OCI-LY1 (cell line): Measurements from ENCODE around the gene HSD3B2.

ENCODE experiments used
- H2AFZ ChIP-seq: fragments of 200-600 bp; sonication (generic), shearing (Covaris generic); 2 replicates; pipeline ENCODE4 v1.6.0; 2014; ENCODE audit warnings: antibody characterized with exemption, mild to moderate bottlenecking, low read length
- H3F3A ChIP-seq: fragments of 200-600 bp; sonication (generic), shearing (Covaris generic); 2 replicates; pipeline ENCODE4 v1.6.0; 2014; ENCODE audit warnings: mild to moderate bottlenecking, antibody characterized with exemption, low read length, moderate library complexity; ENCODE audit not compliant: insufficient read depth
- H3K27ac ChIP-seq: fragments of 200-600 bp; sonication (generic); 2 replicates; pipeline ENCODE4 v1.5.1; 2014; ENCODE audit warnings: low read length, mixed run types, mild to moderate bottlenecking, low read depth; ENCODE audit not compliant: poor library complexity, severe bottlenecking
- H3K27me3 ChIP-seq: fragments of 200-600 bp; sonication (generic); 2 replicates; pipeline ENCODE4 v1.6.0; 2014; ENCODE audit warnings: antibody characterized with exemption, mild to moderate bottlenecking, low read length, moderate library complexity; ENCODE audit not compliant: insufficient read depth
- H3K36me3 ChIP-seq: fragments of 200-600 bp; sonication (generic); 2 replicates; pipeline ENCODE4 v1.6.1; 2014; ENCODE audit warnings: mild to moderate bottlenecking, antibody characterized with exemption, low read length, moderate library complexity, mixed read lengths; ENCODE audit not compliant: insufficient read depth
- H3K4me1 ChIP-seq: fragments of 200-600 bp; sonication (generic); 2 replicates; pipeline ENCODE4 v1.5.1; 2014; ENCODE audit warnings: mild to moderate bottlenecking, low read length, moderate library complexity; ENCODE audit not compliant: insufficient read depth, severe bottlenecking
- H3K4me2 ChIP-seq: fragments of 200-600 bp; sonication (generic), shearing (Covaris generic); 2 replicates; pipeline ENCODE4 v1.6.1; 2014; ENCODE audit warnings: low read length
- H3K4me3 ChIP-seq: fragments of 200-600 bp; sonication (generic); 2 replicates; pipeline ENCODE4 v1.5.1; 2014; ENCODE audit warnings: low read length, low read depth, mild to moderate bottlenecking, mixed read lengths; ENCODE audit not compliant: poor library complexity, severe bottlenecking
- H3K79me2 ChIP-seq: fragments of 200-600 bp; shearing (Covaris generic); 2 replicates; pipeline ENCODE4 v1.6.1; 2016; ENCODE audit warnings: mixed run types, low read length, mixed read lengths; ENCODE audit not compliant: insufficient read depth
- H3K9ac ChIP-seq: fragments of 200-600 bp; sonication (generic), shearing (Covaris generic); 2 replicates; pipeline ENCODE4 v1.6.1; 2014; ENCODE audit warnings: mild to moderate bottlenecking, low read length, mixed read lengths
- H3K9me2 ChIP-seq: fragments of 200-600 bp; sonication (generic), shearing (Covaris generic); 2 replicates; pipeline ENCODE4 v1.6.1; 2014; ENCODE audit warnings: low read depth, mild to moderate bottlenecking, low read length, mixed read lengths
- H3K9me3 ChIP-seq: fragments of 200-600 bp; shearing (Covaris generic); 2 replicates; pipeline ENCODE4 v1.6.1; 2014; ENCODE audit warnings: low read length, mixed read lengths
- H4K20me1 ChIP-seq: fragments of 200-600 bp; sonication (generic), shearing (Covaris generic); 2 replicates; pipeline ENCODE4 v1.6.0; 2016; ENCODE audit warnings: mild to moderate bottlenecking, low read length; ENCODE audit not compliant: insufficient read depth
- CTCF ChIP-seq: fragments of 200-600 bp; sonication (generic), shearing (Covaris generic); IDR thresholded peaks from 2 replicates; pipeline ENCODE4 v1.5.1; 2017; ENCODE audit warnings: mild to moderate bottlenecking, antibody characterized with exemption, low read length, moderate library complexity, mixed read lengths
- EZH2 ChIP-seq: fragments of 200-600 bp; sonication (generic), shearing (Covaris generic); IDR thresholded peaks from 2 replicates; pipeline ENCODE4 v1.8.0; 2017; ENCODE audit warnings: borderline replicate concordance, mixed run types, mild to moderate bottlenecking, antibody characterized with exemption, low read length, moderate library complexity, mixed read lengths

Gene HSD3B2

GRCh38 chr1:119448127-119448511 lies 33.2 kb downstream of the HSD3B2 start:
- Histone ChIP-seq H3K9me3 (no peaks in the 10 kb centered on the region), H2AFZ (no peak overlapping the region), H3K36me3 (no peaks in the 10 kb centered on the region), H3K79me2 (no peaks in the 10 kb centered on the region), H4K20me1 (no peaks in the 10 kb centered on the region), H3K4me2 (no peak overlapping the region), H3K4me3 (no peak overlapping the region), H3K4me1 (no peaks in the 10 kb centered on the region), H3K9me2 (no peaks in the 10 kb centered on the region), H3K27ac (no peak overlapping the region), H3K27me3 (no peaks in the 10 kb centered on the region), H3F3A (no peaks in the 10 kb centered on the region), H3K9ac (no peak overlapping the region)
- TF ChIP-seq EZH2, result no peak
- peak; percentile 42; the same call in 1 of the 2 replicates for TF ChIP-seq CTCF

DNA sequence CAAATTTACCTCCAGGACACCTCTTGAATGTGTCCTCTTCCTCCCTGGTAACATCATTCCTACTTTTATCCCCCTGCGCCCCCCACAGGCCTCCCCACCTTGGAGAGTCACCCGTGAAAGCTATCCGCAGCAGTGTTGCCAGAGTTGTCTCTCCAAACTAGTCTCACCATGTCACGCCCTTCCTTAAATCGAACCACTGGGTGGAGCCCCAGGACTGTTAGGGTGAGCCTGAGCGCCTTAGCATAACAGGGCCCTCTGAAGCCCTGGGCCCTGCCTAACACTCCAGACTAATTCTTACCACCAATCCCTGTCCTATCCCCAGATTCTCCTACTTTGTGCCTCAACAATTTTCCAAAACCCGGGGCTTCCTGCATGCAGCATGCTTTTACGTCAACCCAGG lies 35.0 kb downstream of the HSD3B2 start:
- no peaks in the 10 kb centered on the region for H3K9me2 ChIP-seq
- no peak overlapping the region for H3K9ac ChIP-seq
- no peak overlapping the region for H2AFZ ChIP-seq
- no peaks in the 10 kb centered on the region for H3F3A ChIP-seq
- no peaks in the 10 kb centered on the region for H3K27me3 ChIP-seq
- H3K79me2 ChIP-seq, result no peaks in the 10 kb centered on the region
- H3K4me3 ChIP-seq, result no peak overlapping the region
- TF ChIP-seq CTCF, result peak; percentile 24; the same call in 1 of the 2 replicates
- no peak for TF ChIP-seq EZH2
- no peaks in the 10 kb centered on the region for H3K9me3 ChIP-seq
- H4K20me1 ChIP-seq, result no peaks in the 10 kb centered on the region
- no peaks in the 10 kb centered on the region for H3K4me1 ChIP-seq
- no peak overlapping the region for H3K4me2 ChIP-seq
- H3K27ac ChIP-seq, result no peak overlapping the region
- H3K36me3 ChIP-seq, result no peaks in the 10 kb centered on the region

GRCh38 chr1:119451158-119451557 lies 36.2 kb downstream of the HSD3B2 start:
- H3K4me3 ChIP-seq, result no peak overlapping the region
- H3F3A ChIP-seq, result no peaks in the 10 kb centered on the region
- no peaks in the 10 kb centered on the region for H3K79me2 ChIP-seq
- no peaks in the 10 kb centered on the region for H3K4me1 ChIP-seq
- H3K27ac ChIP-seq, result no peak overlapping the region
- H3K9ac ChIP-seq, result no peak overlapping the region
- no peaks in the 10 kb centered on the region for H3K9me3 ChIP-seq
- no peak for TF ChIP-seq EZH2
- no peak for TF ChIP-seq CTCF
- no peaks in the 10 kb centered on the region for H3K9me2 ChIP-seq
- H3K4me2 ChIP-seq, result no peak overlapping the region
- no peak overlapping the region for H2AFZ ChIP-seq
- no peaks in the 10 kb centered on the region for H3K27me3 ChIP-seq
- no peaks in the 10 kb centered on the region for H3K36me3 ChIP-seq
- H4K20me1 ChIP-seq, result no peaks in the 10 kb centered on the region
